Mononuclear cell (primary cell): ENCODE results near the gene SLC38A11. TPM values are rescaled to one million over a fixed set of nuclear protein-coding genes. Genes with fewer than 3 reads are reported as not detected.
"Not testable (repeated sequence)": the region's sequence is repeated elsewhere in the genome, so short reads cannot be mapped to it uniquely, and the experiment has no call there.

Source experiments
- H3K27me3 ChIP-seq: 2 replicates; pipeline ENCODE4 v1.6.0; 2011; ENCODE audit warnings: low read length, control low read depth; ENCODE audit not compliant: insufficient read depth
- H3K4me1 ChIP-seq: 2 replicates; pipeline ENCODE4 v1.5.1; 2011; ENCODE audit warnings: mild to moderate bottlenecking, low read length, control low read depth; ENCODE audit not compliant: insufficient read depth
- H3K4me3 ChIP-seq: 2 replicates; pipeline ENCODE4 v1.5.1; 2011; ENCODE audit warnings: mild to moderate bottlenecking, low read length, moderate library complexity
- H3K9me3 ChIP-seq: 2 replicates; pipeline ENCODE4 v1.5.1; 2011; ENCODE audit warnings: low read depth, mild to moderate bottlenecking, control low read depth, low read length
- total RNA-seq: library from RNA; depleted of rRNA; stranded (reverse); fragments of >200 nt; gene quantifications from one replicate; pipeline ENCODE4 v1.2.3, GENCODE V29; 2012

SLC38A11 gene
- total RNA-seq, 1 donor = 4.3 TPM

GRCh38 chr2:164887434-164888144 lies 67.7 kb downstream of the SLC38A11 start:
- Histone ChIP-seq H3K27me3 (no peaks in the 10 kb centered on the region), H3K4me1 (no peaks in the 10 kb centered on the region), H3K4me3 (no peak overlapping the region), H3K9me3 (no peaks in the 10 kb centered on the region)

GRCh38 chr2:164882276-164882675 lies 73.0 kb downstream of the SLC38A11 start:
- no peaks in the 10 kb centered on the region for H3K27me3 ChIP-seq
- no peaks in the 10 kb centered on the region for H3K9me3 ChIP-seq
- no peak overlapping the region for H3K4me3 ChIP-seq
- H3K4me1 ChIP-seq = no peaks in the 10 kb centered on the region

GRCh38 chr2:164881524-164881923 lies 73.8 kb downstream of the SLC38A11 start:
- Histone ChIP-seq H3K27me3 (no peaks in the 10 kb centered on the region), H3K4me1 (no peaks in the 10 kb centered on the region), H3K4me3 (no peak overlapping the region), H3K9me3 (no peaks in the 10 kb centered on the region)

DNA sequence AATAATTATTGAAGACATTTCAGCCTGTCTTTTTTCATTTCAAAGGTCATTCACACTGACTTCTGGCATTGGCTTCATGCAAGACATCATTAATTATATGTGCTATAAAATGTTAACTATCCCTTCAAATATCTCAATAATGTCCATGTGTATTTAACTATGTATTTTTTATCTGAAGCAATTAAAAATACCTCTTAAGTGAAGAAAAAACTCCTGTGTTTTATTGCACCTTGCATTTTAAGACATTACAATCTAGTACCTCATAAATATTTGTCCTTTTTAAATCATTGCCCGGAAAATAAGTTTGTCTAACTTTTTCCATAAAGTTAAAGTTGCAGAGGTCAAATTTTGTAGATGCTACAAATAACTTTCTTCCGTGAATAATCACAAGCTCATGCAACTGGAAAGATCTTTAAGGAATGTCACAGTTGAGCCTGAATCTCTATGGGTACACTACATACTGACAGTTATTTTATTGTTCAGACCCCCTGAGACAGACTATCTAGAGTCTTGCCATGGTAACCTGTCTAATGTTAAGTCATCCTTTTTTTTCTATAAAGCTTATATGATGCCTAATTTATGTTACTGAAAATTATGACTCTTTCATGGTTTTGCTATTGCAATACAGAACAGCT lies 75.3 kb downstream of the SLC38A11 start:
- Histone ChIP-seq H3K4me1 (no peaks in the 10 kb centered on the region), H3K9me3 (no peaks in the 10 kb centered on the region), H3K27me3 (no peaks in the 10 kb centered on the region), H3K4me3 (no peak overlapping the region)

- H3K27me3 ChIP-seq = no peaks in the 10 kb centered on the region
- H3K4me3 ChIP-seq = no peak overlapping the region
- H3K4me1 ChIP-seq = no peaks in the 10 kb centered on the region
- H3K9me3 ChIP-seq = no peaks in the 10 kb centered on the region
These were observed 77.4 kb downstream of the SLC38A11 start for GRCh38 chr2:164877927-164878326.

- no peaks in the 10 kb centered on the region for H3K9me3 ChIP-seq
- H3K27me3 ChIP-seq = no peaks in the 10 kb centered on the region
- no peaks in the 10 kb centered on the region for H3K4me1 ChIP-seq
- H3K4me3 ChIP-seq = no peak overlapping the region
These were observed 78.2 kb downstream of the SLC38A11 start for GRCh38 chr2:164877169-164877568.

DNA sequence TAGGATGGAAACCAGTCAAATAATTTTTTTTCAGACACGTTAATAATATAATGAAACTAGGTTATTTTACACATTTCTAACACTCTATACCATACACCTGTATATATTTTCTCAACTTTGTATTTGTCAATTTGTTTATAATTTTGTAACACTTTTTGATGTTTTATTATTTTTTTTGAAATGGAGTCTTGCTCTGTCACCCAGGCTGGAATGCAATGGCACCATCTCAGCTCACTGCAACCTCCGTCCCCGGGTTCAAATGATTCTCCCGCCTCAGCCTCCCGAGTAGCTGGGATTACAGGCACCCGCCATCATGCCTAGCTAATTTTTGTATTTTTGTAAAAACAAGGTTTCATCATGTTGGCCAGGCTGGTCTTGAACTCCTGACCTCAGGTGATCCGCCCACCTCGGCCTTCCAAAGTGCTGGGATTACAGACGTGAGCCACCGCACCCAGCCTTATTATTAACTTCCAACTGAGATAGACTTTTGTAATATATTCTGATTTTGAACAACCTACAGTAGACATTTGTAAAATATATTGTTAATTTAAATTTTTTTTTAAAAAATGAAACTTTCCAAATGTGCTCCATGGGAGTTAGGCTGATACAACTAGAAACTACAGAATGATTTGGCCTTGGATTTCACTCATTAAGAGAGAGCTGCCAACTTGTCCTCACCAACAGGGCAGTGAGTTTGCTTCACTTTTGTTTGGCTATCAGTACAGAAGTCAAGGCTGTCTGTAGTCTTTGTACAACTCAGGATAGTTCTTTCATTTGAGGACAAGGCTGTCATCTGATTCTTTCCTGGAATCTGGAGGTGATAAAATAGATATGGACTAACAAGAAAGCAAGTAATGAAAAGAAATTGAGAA lies 79.8 kb downstream of the SLC38A11 start:
- H3K4me1 ChIP-seq = no peaks in the 10 kb centered on the region
- H3K9me3 ChIP-seq = no peaks in the 10 kb centered on the region
- H3K4me3 ChIP-seq = no peak overlapping the region
- no peaks in the 10 kb centered on the region for H3K27me3 ChIP-seq

DNA sequence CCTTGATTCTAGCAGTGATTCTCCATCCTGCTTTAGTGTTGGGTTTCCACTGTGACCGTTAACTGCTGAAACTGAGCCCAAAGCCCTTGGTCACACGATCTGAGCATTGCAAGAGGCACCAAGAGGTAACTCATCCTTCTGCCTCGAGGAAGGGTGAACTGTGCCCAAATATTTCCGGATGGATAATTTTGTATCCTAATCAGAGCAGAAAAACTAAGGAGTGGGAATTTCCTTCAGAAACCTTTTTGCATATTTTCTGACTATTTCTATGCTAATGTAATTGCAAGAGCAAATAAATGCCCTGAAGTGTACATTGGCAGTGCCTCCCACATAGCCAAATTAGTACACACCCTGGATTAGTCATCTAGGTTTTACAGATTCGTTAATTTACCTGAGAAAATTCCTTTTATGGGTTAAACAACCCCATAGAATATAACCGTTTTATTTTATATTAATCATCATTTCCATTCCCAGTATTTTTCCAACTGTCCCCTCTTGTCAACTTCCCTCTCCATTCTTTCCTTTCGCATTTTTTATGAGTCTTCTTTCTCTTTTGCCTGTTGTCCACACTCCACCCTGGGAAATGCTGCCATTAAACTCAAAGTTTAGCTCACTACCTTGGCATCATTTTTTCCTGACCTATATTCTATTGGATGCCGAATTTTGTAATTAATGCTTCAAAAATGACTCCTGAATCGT lies 82.0 kb downstream of the SLC38A11 start:
- Histone ChIP-seq H3K4me3 (no peak overlapping the region), H3K9me3 (no peaks in the 10 kb centered on the region), H3K4me1 (no peaks in the 10 kb centered on the region), H3K27me3 (no peaks in the 10 kb centered on the region)

DNA sequence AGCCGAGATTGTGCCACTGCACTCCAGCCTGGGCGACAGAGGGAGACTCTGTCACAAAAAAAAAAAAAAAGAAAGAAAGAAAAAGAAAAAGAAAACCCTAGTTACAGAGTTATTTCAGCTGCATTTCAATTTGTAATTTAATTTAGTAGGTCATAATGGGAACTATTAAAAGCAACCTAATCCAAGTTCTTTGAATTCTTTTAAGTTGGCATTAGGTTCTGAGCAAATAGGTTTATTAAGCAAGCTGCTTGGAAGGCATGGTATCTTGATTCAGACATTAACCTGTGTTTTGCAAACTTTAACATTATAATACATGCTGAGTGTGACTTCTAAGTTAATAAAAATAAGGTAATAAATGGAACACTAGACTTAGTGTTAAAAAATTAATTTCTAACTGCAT lies 83.9 kb downstream of the SLC38A11 start:
- Histone ChIP-seq H3K4me3 (no peak overlapping the region), H3K4me1 (peaks cover 3% of the 10 kb centered on the region), H3K9me3 (no peaks in the 10 kb centered on the region), H3K27me3 (no peaks in the 10 kb centered on the region)

- Histone ChIP-seq H3K9me3 (no peaks in the 10 kb centered on the region), H3K27me3 (no peaks in the 10 kb centered on the region), H3K4me1 (peaks cover 7% of the 10 kb centered on the region), H3K4me3 (no peak overlapping the region)
These were observed 85.9 kb downstream of the SLC38A11 start for GRCh38 chr2:164869420-164869772.

GRCh38 chr2:164868563-164869419 lies 86.5 kb downstream of the SLC38A11 start:
- Histone ChIP-seq H3K27me3 (no peaks in the 10 kb centered on the region), H3K4me3 (no peak overlapping the region)

DNA sequence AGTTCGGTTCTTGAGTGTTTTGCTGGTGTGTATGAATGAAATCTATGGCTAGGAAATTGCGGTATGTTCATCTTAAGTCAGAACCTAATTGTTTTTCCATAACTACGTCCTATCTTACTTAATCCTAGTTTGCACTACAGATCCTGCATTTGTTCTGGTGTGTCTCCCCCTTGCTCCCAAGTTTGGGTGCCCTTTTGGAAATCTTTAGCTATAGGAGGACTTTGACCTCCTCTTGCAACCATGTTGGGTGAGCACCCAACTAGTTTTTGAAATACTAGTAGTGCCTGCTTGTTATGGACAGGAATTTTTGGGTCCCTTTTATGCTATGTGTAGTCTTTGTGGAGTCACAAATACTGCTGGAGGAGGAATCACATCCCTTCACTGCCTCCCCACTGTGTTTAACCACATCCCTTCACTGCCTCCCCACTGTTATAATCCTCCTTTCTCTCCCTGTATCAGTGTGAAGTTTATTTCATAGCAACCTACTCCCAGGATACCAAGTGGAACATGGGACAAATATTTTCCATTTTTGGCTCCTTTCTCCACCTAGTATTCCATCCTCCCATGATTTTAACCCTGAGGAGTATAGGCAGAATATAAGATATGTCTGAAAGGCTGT lies 87.4 kb downstream of the SLC38A11 start:
- Histone ChIP-seq H3K4me1 (peaks cover 7% of the 10 kb centered on the region), H3K9me3 (no peaks in the 10 kb centered on the region), H3K27me3 (no peaks in the 10 kb centered on the region), H3K4me3 (no peak overlapping the region)

More at GRCh38 chr2:164868563-164869419, 86.5 kb downstream of the SLC38A11 start:
- Histone ChIP-seq H3K9me3 (no peaks in the 10 kb centered on the region), H3K4me1 (peaks cover 7% of the 10 kb centered on the region)

DNA sequence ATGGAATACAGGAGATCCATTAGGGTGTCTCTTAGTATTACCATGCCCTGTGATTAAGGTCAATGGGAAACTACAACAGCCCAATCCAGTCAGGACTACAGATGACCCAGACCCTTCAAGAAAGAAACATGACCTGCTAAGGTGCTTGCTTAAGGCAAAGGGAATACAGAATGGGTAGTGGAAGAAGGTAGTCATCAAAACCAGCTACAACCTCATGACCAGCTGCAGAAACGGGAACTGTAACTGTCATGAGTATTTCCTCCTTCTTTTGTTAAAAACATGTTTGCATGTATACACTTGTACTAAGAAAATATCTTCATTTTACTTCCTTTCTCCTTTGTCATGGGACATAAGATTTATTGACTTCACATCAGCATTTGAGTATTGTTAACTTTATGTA lies 88.9 kb downstream of the SLC38A11 start:
- not testable (repeated sequence) for H3K4me3 ChIP-seq, H3K4me1 ChIP-seq, H3K27me3 ChIP-seq

GRCh38 chr2:164860694-164861042 lies 94.7 kb downstream of the SLC38A11 start:
- Histone ChIP-seq H3K27me3 (no peaks in the 10 kb centered on the region), H3K4me3 (no peak overlapping the region), H3K9me3 (no peaks in the 10 kb centered on the region), H3K4me1 (no peaks in the 10 kb centered on the region)

More for the DNA sequence above, 88.9 kb downstream of the SLC38A11 start:
- H3K9me3 ChIP-seq = not testable (repeated sequence)
